GM18861 (cell line): Measurements from ENCODE around the gene RBM19.
"Not testable (repeated sequence)": the region's sequence is repeated elsewhere in the genome, so short reads cannot be mapped to it uniquely, and the experiment has no call there.

ENCODE experiments used
- ATAC-seq: cut with Tn5 transposase; IDR thresholded peaks from one replicate; pipeline ENCODE4 v1.9.1; 2021; ENCODE audit not compliant: unreplicated experiment

The RBM19 gene

GRCh38 chr12:113812411-113813228 lies 153.5 kb downstream of the RBM19 start:
- ATAC-seq = no peak

DNA sequence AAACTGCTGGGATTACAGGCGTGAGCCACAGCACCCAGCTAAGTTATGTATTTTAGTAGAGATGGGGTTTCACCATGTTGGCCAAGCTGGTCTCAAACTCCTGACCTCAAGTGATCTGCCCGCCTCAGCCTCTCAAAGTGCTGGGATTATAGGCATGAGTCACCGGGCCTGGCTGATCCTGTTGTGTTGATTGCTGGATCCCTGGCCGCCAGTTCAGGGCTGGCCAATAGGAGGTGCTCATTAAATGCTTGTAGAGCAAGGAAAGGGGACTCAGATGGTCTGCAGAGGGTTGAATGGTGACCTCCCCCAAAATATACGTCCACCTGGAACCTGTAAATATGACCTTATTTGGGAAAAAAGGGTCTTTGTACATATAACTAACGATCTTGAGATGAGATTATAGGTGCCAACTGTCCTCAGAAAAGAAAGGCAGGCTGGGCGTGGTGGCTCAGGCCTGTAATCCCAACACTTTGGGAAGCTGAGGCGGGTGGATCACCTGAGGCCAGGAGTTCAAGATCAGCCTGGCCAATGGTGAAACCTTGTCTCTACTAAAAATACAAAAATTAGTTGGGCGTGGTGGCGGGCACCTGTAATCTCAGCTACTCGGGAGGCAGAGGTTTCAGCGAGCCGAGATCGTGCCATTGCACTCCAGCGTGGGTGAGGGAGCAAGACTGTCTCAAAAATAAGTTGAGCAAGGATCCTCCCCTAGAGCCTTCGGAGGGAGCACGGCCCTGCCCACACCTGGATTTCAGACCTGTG lies 156.5 kb downstream of the RBM19 start:
- not testable (repeated sequence) for ATAC-seq

DNA sequence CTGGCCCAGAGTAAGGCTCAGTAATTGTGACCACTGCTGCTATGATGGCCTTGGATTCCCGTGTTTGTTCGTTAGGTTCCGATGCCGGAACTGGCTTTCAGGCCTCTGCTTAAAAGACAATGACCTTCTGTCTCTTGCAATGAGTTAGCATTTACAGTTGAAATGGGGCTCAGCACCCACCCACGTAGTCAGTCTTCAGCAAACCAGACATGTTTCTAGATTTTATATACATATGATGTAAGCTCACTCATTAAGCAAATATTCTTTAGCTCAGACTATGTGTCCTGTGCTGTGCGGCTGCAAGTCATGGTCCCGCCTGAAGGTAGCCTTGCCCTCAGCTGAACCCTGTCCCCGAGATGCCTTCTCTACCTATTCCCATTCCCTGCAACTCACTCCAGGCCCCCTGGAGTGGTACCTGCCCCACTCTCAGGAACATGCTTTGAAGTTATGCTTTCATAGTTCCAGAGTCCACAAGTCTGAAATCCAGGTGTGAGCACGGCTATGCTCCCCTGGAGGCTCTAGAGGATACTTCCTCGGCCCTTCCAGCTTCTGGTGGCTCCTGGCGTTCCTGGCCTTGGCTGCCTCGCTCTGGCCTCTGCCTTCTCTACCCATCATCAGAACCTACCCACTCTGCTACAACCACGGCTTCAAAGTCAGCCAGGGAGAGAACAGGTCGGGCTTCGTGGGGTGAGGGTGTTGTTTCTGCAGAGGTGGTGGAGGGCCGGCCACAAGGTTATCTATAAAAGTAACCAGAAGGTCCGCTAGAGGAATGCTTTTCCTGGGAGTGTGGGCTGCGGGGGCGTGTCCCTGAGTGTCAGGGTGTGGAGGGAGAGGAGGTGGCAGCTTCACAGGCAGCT lies 157.8 kb downstream of the RBM19 start:
- ATAC-seq = no peak

DNA sequence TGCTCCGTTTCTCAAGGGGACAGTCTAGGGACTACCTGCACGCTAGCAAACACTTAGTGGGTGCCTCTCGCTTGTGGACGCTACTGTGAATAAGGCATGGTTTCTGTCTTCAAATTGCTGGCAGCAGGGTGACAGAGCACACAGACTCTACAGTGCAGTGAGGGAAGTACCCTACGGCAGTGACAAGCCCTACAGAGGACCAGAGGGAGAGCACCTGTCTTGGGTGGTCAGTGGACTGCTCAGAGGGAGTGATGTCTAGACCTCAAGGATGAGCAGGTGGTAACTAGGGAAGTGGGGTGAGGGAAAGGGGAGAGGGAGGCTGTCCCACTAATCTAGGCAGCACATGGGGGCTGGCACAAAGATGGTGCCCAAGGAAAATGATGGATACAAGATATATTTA lies 160.5 kb downstream of the RBM19 start:
- ATAC-seq = no peak

GRCh38 chr12:113804961-113805600 lies 161.0 kb downstream of the RBM19 start:
- ATAC-seq = no peak

GRCh38 chr12:113803759-113804140 lies 162.4 kb downstream of the RBM19 start:
- no peak for ATAC-seq

DNA sequence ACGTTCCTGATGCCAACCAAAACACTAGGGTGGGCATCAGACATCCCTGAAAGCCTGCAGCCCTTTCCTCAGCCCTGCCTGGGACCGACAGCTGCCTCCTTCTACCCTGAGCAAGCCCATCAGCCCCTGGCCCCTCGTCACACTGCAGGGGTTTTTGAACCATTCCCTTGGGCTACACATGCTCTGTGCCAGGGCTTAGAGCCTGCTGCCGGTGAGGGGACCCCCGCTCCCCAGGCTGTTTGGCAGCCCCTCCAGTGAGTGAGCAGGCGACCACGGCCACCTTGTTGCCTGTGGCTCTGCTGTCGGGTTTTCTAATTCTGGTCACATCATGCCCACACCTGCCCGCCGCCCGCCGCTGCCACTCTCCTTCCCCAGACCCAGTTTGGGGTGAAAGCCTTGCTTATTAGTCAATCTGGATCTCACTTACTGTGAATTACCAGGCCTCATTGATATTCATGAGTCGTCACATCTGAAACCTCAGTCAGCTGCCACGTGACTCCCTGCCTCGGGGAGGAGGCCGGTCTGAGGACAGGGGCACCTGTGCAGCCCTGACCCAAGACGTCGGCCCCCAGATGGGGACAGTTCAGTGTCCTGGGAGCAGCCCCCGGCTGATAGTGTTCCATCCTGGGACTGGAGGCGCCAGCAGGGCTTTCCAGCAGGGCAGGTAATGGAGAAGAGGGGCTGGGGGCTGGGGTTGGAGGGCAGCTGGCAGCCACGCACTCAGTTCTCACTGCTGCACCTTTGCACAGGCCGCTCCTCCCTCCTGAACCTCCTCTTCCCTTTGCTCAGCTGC lies 163.0 kb downstream of the RBM19 start:
- ATAC-seq = no peak

GRCh38 chr12:113802000-113802749 lies 163.9 kb downstream of the RBM19 start:
- ATAC-seq = no peak

DNA sequence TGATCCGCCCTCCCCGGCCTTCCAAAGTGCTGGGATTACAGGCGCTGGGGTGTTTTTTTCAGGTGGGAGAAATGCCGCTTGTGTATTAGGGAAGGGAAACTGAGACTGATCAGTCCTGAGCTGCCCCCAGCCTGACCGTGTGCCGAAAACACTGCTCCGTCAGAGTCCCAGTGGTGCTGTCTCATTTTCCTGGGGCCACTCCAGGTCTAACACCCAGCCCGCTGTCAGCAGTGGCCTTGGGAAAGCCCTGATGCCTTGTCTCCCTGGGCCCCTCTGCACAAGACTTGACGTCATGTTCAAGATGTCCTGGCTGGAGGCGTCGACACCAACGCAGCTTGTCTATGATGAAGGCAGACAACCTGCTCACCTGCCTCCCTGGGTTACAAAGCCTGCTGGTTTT lies 165.9 kb downstream of the RBM19 start:
- no peak for ATAC-seq

- ATAC-seq = no peak
These were observed 167.6 kb downstream of the RBM19 start for GRCh38 chr12:113798552-113798951.

DNA sequence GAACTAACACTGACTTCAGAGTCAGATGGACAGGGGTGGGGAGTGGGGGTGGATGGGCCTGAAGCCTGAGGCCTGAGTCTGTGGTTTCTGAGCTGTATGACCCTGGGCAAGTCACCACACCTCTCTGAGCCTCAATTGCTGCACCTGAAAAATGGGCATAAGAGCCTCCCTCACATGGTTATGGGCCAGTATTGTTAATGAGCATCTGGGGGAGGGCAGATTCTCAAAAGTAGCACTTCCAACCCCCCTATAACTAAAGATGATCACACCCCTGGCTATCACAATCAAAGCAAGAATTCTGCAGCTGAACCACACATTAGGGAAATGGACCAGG lies 168.6 kb downstream of the RBM19 start:
- no peak for ATAC-seq

DNA sequence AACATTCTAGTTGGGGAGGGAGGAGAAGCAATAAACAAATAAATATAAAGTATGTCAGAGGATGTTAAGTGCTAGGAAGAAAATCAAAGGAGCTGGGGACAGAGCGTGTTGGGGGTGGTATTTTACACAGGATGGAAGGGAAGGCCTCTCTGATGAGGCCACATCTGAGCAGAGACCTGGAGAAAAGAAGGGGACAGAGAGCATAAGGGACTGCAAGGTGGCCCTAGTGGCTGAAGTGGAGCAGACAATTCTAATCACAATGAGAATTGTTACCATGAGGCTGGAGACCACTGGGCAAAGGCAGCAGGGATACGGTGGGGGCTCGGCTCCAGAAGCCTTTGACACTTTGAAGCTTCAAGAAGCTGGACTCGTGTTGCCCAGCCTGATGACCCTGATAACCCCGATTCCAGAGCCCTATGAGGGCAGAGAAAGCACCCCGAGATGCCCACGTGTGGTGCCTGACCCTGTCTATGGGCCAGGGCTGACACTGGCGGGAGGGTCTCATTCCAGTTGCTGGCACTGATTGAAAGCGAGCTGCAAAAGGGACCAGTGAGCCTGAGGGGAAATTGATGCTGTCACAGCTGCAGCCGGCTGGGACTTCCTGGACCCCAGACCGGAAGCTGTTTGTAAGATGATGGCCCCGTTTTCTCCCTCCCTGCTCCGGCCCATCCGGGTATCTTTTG lies 169.1 kb downstream of the RBM19 start:
- no peak for ATAC-seq

GRCh38 chr12:113796066-113796827 lies 169.9 kb downstream of the RBM19 start:
- no peak for ATAC-seq

- no peak for ATAC-seq
These were observed 170.7 kb downstream of the RBM19 start for GRCh38 chr12:113795445-113795844.

DNA sequence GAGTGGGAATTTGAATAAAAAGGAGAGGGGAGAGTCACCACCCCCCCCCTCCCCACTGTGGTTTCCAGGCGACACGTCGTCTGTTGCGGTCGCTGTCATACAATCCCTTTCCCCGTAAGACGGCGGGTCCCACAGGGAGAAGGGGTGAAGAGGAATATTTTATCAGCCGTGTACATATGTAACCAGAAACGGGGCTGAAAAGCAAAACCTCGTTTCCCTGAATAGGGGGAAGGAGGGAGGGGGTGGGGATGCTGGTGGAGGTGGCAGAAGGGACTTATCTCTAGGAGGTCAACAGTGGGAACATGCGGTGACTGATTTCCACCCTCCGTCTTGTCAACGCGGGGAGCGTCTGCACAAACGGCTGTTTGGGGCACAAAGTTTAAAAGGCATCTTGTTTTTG lies 171.4 kb downstream of the RBM19 start:
- no peak for ATAC-seq

DNA sequence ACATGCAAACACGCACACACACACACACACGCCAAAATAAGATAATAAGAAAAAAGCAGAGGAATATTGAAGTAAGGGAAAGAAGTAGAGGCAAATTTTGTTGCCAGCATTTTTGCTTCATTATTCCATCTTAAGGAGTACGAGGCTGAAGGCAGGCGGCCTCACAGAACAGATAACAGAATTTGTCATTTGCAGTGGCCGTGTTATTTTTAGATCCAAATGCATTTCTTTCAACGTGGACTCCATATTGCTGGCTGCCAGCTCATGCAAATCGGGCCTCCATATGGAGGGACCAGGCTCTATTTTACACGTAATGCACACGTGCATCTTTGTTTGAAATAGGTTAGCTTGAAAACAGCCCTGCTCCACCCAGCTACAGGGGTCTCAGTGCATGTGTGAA lies 172.9 kb downstream of the RBM19 start:
- no peak for ATAC-seq

DNA sequence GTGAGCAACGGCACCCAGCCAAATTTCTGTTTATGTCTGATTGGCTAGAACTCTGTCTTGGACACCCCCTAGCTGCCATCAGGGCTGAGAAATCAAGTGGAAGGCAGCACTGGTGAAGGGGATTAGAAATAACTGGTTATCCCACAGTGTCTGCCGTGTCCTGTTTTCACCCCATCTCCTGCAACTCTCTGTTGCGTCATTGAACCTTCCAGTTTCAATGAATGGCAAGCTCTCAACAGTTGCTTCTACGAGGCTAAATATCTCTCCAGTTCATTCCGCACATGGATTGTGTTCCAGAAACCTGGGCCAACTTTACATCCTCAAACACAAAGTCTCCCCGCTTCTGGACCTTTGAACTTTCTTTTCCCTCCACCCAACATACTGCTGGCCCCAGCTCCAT lies 173.7 kb downstream of the RBM19 start:
- no peak for ATAC-seq
